Activated naive CD8-positive, alpha-beta T cell treated with anti-CD3 and anti-CD28 coated beads, Interleukin-2, amount 10 ng/mL, durations not matched to agents 7 days and 5 days (primary cell): Measurements from ENCODE around the gene TRIM24. TPM values are rescaled to one million over a fixed set of nuclear protein-coding genes. Genes with fewer than 3 reads are reported as not detected.
"Not testable (repeated sequence)": the region's sequence is repeated elsewhere in the genome, so short reads cannot be mapped to it uniquely, and the experiment has no call there.

Experiments
- ATAC-seq: fragments of 150-1000 bp; cut with Tn5 transposase; one replicate; pipeline ENCODE4 v1.10.0; 2021; ENCODE audit warnings: low read depth, moderate library complexity
- POLR2A ChIA-PET: fragments of 350-600 bp; sonication (Branson Sonifier 250); formaldehyde crosslinking; loops from one replicate; lab custom pipeline; 2021; ENCODE audit warnings: antibody characterized with exemption; lab: Charles Lee
- DNase-seq: peaks from one replicate; pipeline ENCODE4 v3.0.0; 2021
- H3K27ac Mint-ChIP-seq: one replicate; pipeline ENCODE4 v1.8.0; 2022; ENCODE audit warnings: mild to moderate bottlenecking, mixed read lengths
- H3K27me3 Mint-ChIP-seq: one replicate; pipeline ENCODE4 v1.8.0; 2022; ENCODE audit warnings: mild to moderate bottlenecking, moderate library complexity, mixed read lengths
- H3K36me3 Mint-ChIP-seq: one replicate; pipeline ENCODE4 v1.8.0; 2021; ENCODE audit warnings: mild to moderate bottlenecking, mixed read lengths
- H3K4me1 Mint-ChIP-seq: one replicate; pipeline ENCODE4 v1.8.0; 2021; ENCODE audit warnings: mixed read lengths
- H3K4me3 Mint-ChIP-seq: one replicate; pipeline ENCODE4 v1.8.0; 2022; ENCODE audit warnings: mild to moderate bottlenecking, moderate library complexity, mixed read lengths
- H3K9me3 Mint-ChIP-seq: one replicate; pipeline ENCODE4 v1.8.0; 2021; ENCODE audit warnings: mixed read lengths
- total RNA-seq, 2 experiments: library from RNA; stranded (reverse); gene quantifications; one replicate each; pipeline ENCODE4 v1.2.3, GENCODE V29; 2021

Gene TRIM24
- total RNA-seq, 2 experiments from 2014 or later, result 22.6 to 22.8 TPM

DNA sequence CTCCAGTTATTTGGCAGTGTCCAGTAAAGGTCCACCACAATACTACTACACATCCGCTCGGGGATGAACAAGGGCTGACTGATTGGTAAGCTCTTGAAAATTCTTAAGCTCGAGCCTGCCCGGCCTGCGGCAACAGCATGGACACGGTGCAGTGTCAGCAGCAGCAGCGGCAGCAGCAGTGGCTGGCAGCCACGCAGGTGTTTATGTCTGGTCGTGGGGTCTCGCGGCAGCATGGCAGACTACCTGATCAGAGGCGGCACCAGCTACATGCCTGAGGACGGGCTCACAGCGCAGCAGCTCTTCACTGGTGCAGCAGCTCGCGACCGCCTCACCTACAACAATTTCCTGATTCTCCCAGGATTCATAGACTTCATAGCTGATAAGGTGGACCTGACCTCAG is 19.6 kb upstream of the TRIM24 start:
- no peak for DNase-seq
- H3K36me3 Mint-ChIP-seq, result no peaks in the 10 kb centered on the region
- no peaks in the 10 kb centered on the region for H3K4me1 Mint-ChIP-seq
- POLR2A ChIA-PET, result no interaction called here
- ATAC-seq, result no peak
- no peak overlapping the region for H3K4me3 Mint-ChIP-seq
- peaks cover 4% of the 10 kb centered on the region for H3K27me3 Mint-ChIP-seq
- H3K9me3 Mint-ChIP-seq, result no peaks in the 10 kb centered on the region
- no peak overlapping the region for H3K27ac Mint-ChIP-seq

DNA sequence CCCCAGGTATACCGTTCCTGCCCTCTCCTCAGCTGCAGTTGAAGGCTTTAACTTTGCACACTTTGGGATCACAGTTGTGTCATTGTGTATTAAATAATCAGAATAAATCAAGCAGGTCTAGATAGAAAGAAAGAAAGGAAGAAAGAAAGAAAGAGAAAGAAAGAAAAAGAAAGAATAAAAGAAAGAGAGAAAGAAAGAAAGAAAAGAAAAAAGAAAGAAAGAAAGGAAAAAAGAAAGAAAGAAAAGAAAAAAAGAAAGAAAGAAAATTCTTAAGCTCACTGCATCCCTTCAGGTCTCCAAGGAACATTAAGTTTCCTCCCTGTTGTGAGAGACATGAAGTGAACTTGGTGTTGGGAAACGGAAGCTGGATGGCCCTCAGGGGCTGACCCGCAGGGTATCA is 17.2 kb upstream of the TRIM24 start:
- no peak for DNase-seq
- POLR2A ChIA-PET, result no interaction called here
- peaks cover 3% of the 10 kb centered on the region for H3K27me3 Mint-ChIP-seq
- no peaks in the 10 kb centered on the region for H3K36me3 Mint-ChIP-seq
- no peaks in the 10 kb centered on the region for H3K9me3 Mint-ChIP-seq
- H3K4me1 Mint-ChIP-seq, result no peaks in the 10 kb centered on the region
- no peak overlapping the region for H3K4me3 Mint-ChIP-seq
- no peak for ATAC-seq
- H3K27ac Mint-ChIP-seq, result no peak overlapping the region

DNA sequence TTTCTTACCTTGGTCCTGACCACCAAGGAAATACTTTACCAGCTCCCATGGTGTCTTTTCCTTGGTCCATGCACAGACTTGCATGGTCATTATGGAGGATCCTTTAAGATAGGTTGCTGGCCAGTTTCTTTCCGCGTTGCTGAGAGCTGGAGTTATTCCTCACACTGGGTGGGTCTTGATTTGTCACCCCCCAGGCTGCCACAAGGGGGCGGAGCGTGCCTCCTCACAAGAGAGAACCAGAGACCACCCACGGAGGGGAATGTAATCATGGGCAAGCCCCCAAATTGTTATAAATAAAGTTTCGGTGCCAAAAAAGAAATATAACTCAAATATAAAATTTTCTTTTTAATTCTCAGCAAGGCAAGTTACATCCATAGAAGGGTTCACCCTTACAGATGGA is 10.5 kb upstream of the TRIM24 start:
- Mint-ChIP-seq H3K4me3 (no peak overlapping the region), H3K4me1 (no peaks in the 10 kb centered on the region), H3K36me3 (no peaks in the 10 kb centered on the region), H3K9me3 (no peaks in the 10 kb centered on the region), H3K27ac (no peak overlapping the region), H3K27me3 (peaks cover 3% of the 10 kb centered on the region)
- ATAC-seq (no peak), DNase-seq (peak; percentile 39)
- POLR2A ChIA-PET, result interaction anchor here (0.5 kb wide), 1 partner anchor 288 kb away, joined by 3 read pairs; no protein-coding TSS in a partner anchor

GRCh38 chr7:138455609-138456008 is 4.5 kb upstream of the TRIM24 start:
- no peaks in the 10 kb centered on the region for H3K36me3 Mint-ChIP-seq
- POLR2A ChIA-PET, result interaction anchor here (0.6 kb wide), 1 partner anchor 229 kb away, joined by 3 read pairs; no protein-coding TSS in a partner anchor
- H3K4me1 Mint-ChIP-seq, result peaks cover 3% of the 10 kb centered on the region
- H3K4me3 Mint-ChIP-seq, result no peak overlapping the region
- ATAC-seq, result no peak
- no peaks in the 10 kb centered on the region for H3K9me3 Mint-ChIP-seq
- H3K27ac Mint-ChIP-seq, result no peak overlapping the region
- H3K27me3 Mint-ChIP-seq, result peaks cover 3% of the 10 kb centered on the region
- DNase-seq, result no peak

GRCh38 chr7:138456220-138456619 is 3.8 kb upstream of the TRIM24 start:
- Mint-ChIP-seq H3K36me3 (peaks cover 1% of the 10 kb centered on the region), H3K4me1 (peaks cover 4% of the 10 kb centered on the region), H3K9me3 (no peaks in the 10 kb centered on the region), H3K4me3 (no peak overlapping the region), H3K27ac (no peak overlapping the region), H3K27me3 (peaks cover 3% of the 10 kb centered on the region)
- POLR2A ChIA-PET, result no interaction called here
- no peak for DNase-seq
- no peak for ATAC-seq

GRCh38 chr7:138458576-138459412 is 1.3 kb upstream of the TRIM24 start:
- DNase-seq (no peak), ATAC-seq (no peak)
- POLR2A ChIA-PET, result no interaction called here
- no peak overlapping the region for H3K27ac Mint-ChIP-seq
- no peaks in the 10 kb centered on the region for H3K27me3 Mint-ChIP-seq
- no peaks in the 10 kb centered on the region for H3K9me3 Mint-ChIP-seq
- H3K36me3 Mint-ChIP-seq, result peaks cover 10% of the 10 kb centered on the region
- H3K4me1 Mint-ChIP-seq, result peaks cover 14% of the 10 kb centered on the region
- H3K4me3 Mint-ChIP-seq, result peak overlapping the region; percentile 44

DNA sequence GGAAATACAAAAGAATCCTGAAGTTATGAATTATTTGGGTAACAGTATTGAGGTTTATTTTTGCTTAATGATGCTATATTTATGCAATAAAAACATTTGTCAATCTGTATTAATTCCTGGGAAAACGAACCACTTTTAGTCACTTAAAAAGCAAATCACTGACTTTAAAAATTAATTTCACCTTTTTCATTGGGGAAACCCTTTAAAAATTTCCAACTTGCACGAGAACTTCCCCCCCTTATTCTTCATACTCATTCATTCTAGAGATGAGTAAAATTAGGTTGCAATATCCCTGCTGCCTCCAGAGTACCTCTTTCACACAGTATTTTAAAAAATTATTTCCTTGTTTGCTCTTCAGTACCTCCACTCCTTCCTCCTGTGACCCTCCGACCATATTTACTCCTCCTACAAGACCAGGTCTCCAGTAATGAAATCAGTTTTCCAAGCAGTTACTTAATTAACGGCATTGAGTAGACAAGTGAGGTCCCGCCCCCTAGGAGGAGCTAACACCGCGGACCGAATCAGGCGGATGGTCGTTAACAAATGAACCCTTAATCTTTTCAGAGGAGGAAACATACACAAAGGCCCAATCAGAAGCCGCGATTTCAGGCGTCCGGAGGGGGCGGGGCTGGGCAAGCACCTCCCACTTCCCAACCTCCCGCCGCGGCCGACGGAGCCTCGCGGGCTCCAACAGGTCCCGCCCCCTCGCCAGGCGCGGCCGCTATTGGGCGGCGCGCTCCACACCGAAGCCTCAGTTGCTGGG is 465 bp upstream of the TRIM24 start:
- Mint-ChIP-seq H3K4me3 (peak overlapping the region; percentile 92), H3K4me1 (peaks cover 17% of the 10 kb centered on the region), H3K27me3 (no peaks in the 10 kb centered on the region), H3K36me3 (peaks cover 13% of the 10 kb centered on the region), H3K9me3 (no peaks in the 10 kb centered on the region), H3K27ac (peak overlapping the region; percentile 85)
- POLR2A ChIA-PET, result interaction anchor here (2.4 to 3.3 kb wide), 2 partner anchors 166 to 292 kb away, joined by 7 to 17 read pairs; no protein-coding TSS in a partner anchor
- DNase-seq, result peak; percentile 98
- peak; percentile 75 for ATAC-seq

- ATAC-seq, result peak; percentile 16
- Mint-ChIP-seq H3K27me3 (no peaks in the 10 kb centered on the region), H3K4me3 (peak overlapping the region; percentile 97), H3K4me1 (peaks cover 21% of the 10 kb centered on the region), H3K36me3 (peaks cover 13% of the 10 kb centered on the region), H3K9me3 (no peaks in the 10 kb centered on the region), H3K27ac (peak overlapping the region; percentile 94)
- POLR2A ChIA-PET, result interaction anchor here (2.4 to 3.3 kb wide), 2 partner anchors 165 to 291 kb away, joined by 7 to 17 read pairs; no protein-coding TSS in a partner anchor
- peak; percentile 81 for DNase-seq
Observed at GRCh38 chr7:138460649-138461607, 869 bp downstream of the TRIM24 start.

- not testable (repeated sequence) for H3K27ac Mint-ChIP-seq, H3K27me3 Mint-ChIP-seq, H3K9me3 Mint-ChIP-seq, ATAC-seq, DNase-seq
- H3K4me3 Mint-ChIP-seq, result peak overlapping the region; percentile 45
- POLR2A ChIA-PET, result interaction anchor here (0.6 kb wide), 1 partner anchor 62 kb away, joined by 3 read pairs; no protein-coding TSS in a partner anchor
- H3K4me1 Mint-ChIP-seq, result peaks cover 21% of the 10 kb centered on the region
- peaks cover 20% of the 10 kb centered on the region for H3K36me3 Mint-ChIP-seq
Observed at GRCh38 chr7:138463291-138463618, 3.2 kb downstream of the TRIM24 start.

DNA sequence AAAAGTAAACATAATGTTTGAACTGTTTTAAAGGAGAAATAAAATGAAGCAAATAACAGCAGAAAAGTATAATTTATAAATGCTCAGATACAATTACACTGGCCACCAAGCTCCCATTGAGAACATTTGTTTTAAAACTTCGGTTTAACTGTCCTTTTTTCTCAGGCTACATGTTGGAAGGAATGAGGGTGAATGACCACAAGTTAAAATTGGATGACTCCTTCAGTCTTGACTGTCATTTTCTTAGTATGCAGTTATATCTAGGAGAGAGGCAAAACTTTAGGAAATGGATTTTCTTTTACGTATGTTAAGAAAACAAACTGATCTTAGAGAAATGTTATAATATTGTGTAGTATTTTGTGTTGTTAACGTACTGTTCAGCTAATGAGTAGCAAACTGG is 5.0 kb downstream of the TRIM24 start:
- peaks cover 22% of the 10 kb centered on the region for H3K4me1 Mint-ChIP-seq
- H3K4me3 Mint-ChIP-seq, result no peak overlapping the region
- POLR2A ChIA-PET, result no interaction called here

GRCh38 chr7:138466069-138466756 is 6.2 kb downstream of the TRIM24 start:
- ATAC-seq, POLR2A ChIA-PET, H3K9me3 Mint-ChIP-seq, DNase-seq, H3K4me3 Mint-ChIP-seq, H3K27me3 Mint-ChIP-seq, H3K27ac Mint-ChIP-seq: not testable (repeated sequence)
- peaks cover 23% of the 10 kb centered on the region for H3K4me1 Mint-ChIP-seq
- peaks cover 29% of the 10 kb centered on the region for H3K36me3 Mint-ChIP-seq

More for the DNA sequence above, 5.0 kb downstream of the TRIM24 start:
- H3K27me3 Mint-ChIP-seq, result no peaks in the 10 kb centered on the region
- no peak overlapping the region for H3K27ac Mint-ChIP-seq
- DNase-seq, result no peak
- H3K9me3 Mint-ChIP-seq, result no peaks in the 10 kb centered on the region
- H3K36me3 Mint-ChIP-seq, result peaks cover 31% of the 10 kb centered on the region
- no peak for ATAC-seq
